Endothelial cell of umbilical vein (primary cell): Measurements from ENCODE around the gene CES4A. TPM values are rescaled to one million over a fixed set of nuclear protein-coding genes. Genes with fewer than 3 reads are reported as not detected.

Source experiments
- BruUV-seq: library from RNA; stranded (reverse); fragments of 400-500 nt; replicated peaks from 2 replicates; lab custom pipeline; 2021; lab: Mats Ljungman, UMichigan
- CTCF ChIA-PET: fragments of 300-600, 350-600 bp; sonication (Branson Sonifier 250); formaldehyde crosslinking; loops from one replicate; lab custom pipeline; 2021; ENCODE audit warnings: antibody characterized with exemption, inconsistent platforms; lab: Charles Lee
- POLR2A ChIA-PET: fragments of 300-600, 350-600 bp; sonication (Branson Sonifier 250); formaldehyde crosslinking; loops from one replicate; lab custom pipeline; 2021; ENCODE audit warnings: antibody characterized with exemption, inconsistent platforms; lab: Charles Lee
- DNase-seq: peaks from one replicate; pipeline ENCODE4 v3.0.0-alpha.2; 2011; ENCODE audit warnings: low read depth, low spot score
- FAIRE-seq: peaks from 2 replicates; lab custom pipeline; 2011; peaks lifted over from hg19 to GRCh38; lab: Jason Lieb, UNC
- H2AFZ ChIP-seq: 2 replicates; pipeline ENCODE4 v1.6.0; 2012; ENCODE audit warnings: low read depth, low read length, control low read depth, inconsistent platforms
- H3K27ac ChIP-seq: 2 replicates; pipeline ENCODE4 v1.5.1; 2011; ENCODE audit warnings: low read depth, mild to moderate bottlenecking, control low read depth, low read length, moderate library complexity; ENCODE audit not compliant: insufficient read depth
- H3K27me3 ChIP-seq, 2 experiments: 2 replicates each; pipeline versions ENCODE4 v1.6.0 to v1.6.1; 2011; ENCODE audit warnings: low read length in 2 of 2, mixed read lengths in 1 of 2; ENCODE audit not compliant: control insufficient read depth in 2 of 2, insufficient read depth in 2 of 2
- H3K36me3 ChIP-seq, 2 experiments: 2 replicates in 1 of 2; 3 replicates in 1 of 2; pipeline ENCODE4 v1.5.1; 2011; ENCODE audit warnings: low read length in 2 of 2, mild to moderate bottlenecking in 1 of 2, moderate library complexity in 1 of 2; ENCODE audit not compliant: control insufficient read depth in 2 of 2, insufficient read depth in 2 of 2; ENCODE audit errors: extremely low read depth in 1 of 2
- H3K4me1 ChIP-seq: 3 replicates; pipeline ENCODE4 v1.5.1; 2011; ENCODE audit warnings: mild to moderate bottlenecking, low read length; ENCODE audit not compliant: control insufficient read depth, insufficient read depth; ENCODE audit errors: extremely low read depth
- H3K4me2 ChIP-seq: 2 replicates; pipeline ENCODE4 v1.6.1; 2011; ENCODE audit warnings: low read length, control low read depth, mixed read lengths; ENCODE audit not compliant: insufficient read depth
- H3K4me3 ChIP-seq, 3 experiments: fragments of 200-600 bp in 1 of 3; sonication (generic), shearing (Covaris generic) in 1 of 3; replicated peaks in 1 of 3; 2 replicates each; pipeline ENCODE4 v1.5.1; 2011 to 2016; ENCODE audit warnings: control low read depth in 3 of 3, low read length in 3 of 3, mild to moderate bottlenecking in 2 of 3, inconsistent platforms in 1 of 3, low read depth in 1 of 3, moderate library complexity in 1 of 3; ENCODE audit not compliant: insufficient read depth in 1 of 3
- H3K79me2 ChIP-seq: 2 replicates; pipeline ENCODE4 v1.6.0; 2012; ENCODE audit warnings: low read length, inconsistent platforms; ENCODE audit not compliant: control insufficient read depth, insufficient read depth
- H3K9ac ChIP-seq: replicated peaks from 2 replicates; pipeline ENCODE3; 2011; ENCODE audit warnings: low read length, control low read depth; ENCODE audit not compliant: insufficient read depth; ENCODE audit errors: extremely low read depth
- H3K9me1 ChIP-seq: replicated peaks from 3 replicates; pipeline ENCODE4 v1.6.0; 2011; ENCODE audit warnings: mild to moderate bottlenecking, low read length; ENCODE audit not compliant: control insufficient read depth, insufficient read depth; ENCODE audit errors: extremely low read depth
- H3K9me3 ChIP-seq: replicated peaks from 2 replicates; pipeline ENCODE4 v1.5.1; 2012; ENCODE audit warnings: low read length, inconsistent platforms; ENCODE audit not compliant: control insufficient read depth, insufficient read depth
- H4K20me1 ChIP-seq: replicated peaks from 2 replicates; pipeline ENCODE3; 2011; ENCODE audit warnings: mild to moderate bottlenecking, low read length; ENCODE audit not compliant: control insufficient read depth, insufficient read depth; ENCODE audit errors: extremely low read depth
- CTCF ChIP-seq, 2 donors: IDR thresholded peaks; 1 replicate in 1 of 2; 2 replicates in 1 of 2; pipeline ENCODE4 v1.5.1; 2011; ENCODE audit warnings: low read length in 2 of 2, mild to moderate bottlenecking in 2 of 2, moderate library complexity in 2 of 2, control low read depth in 1 of 2, inconsistent platforms in 1 of 2, low read depth in 1 of 2; ENCODE audit not compliant: insufficient read depth in 1 of 2; ENCODE audit errors: extremely low read depth in 1 of 2
- EZH2 ChIP-seq: IDR thresholded peaks from 2 replicates; pipeline ENCODE4 v1.6.1; 2012; ENCODE audit warnings: borderline replicate concordance, low read depth, mild to moderate bottlenecking, moderate library complexity, low read length, inconsistent platforms; ENCODE audit not compliant: severe bottlenecking
- FOS ChIP-seq: IDR thresholded peaks from 2 replicates; pipeline ENCODE4 v1.6.1; 2011; ENCODE audit warnings: mild to moderate bottlenecking, low read length, moderate library complexity, borderline replicate concordance; ENCODE audit not compliant: insufficient read depth
- GATA2 ChIP-seq: IDR thresholded peaks from 2 replicates; pipeline ENCODE4 v1.7.0; 2011; ENCODE audit warnings: low read depth, mild to moderate bottlenecking, moderate library complexity, mixed read lengths, low read length; ENCODE audit not compliant: insufficient read length, insufficient read depth
- JUN ChIP-seq: IDR thresholded peaks from 2 replicates; pipeline ENCODE4 v1.6.1; 2011; ENCODE audit warnings: borderline replicate concordance, low read depth; ENCODE audit not compliant: insufficient read length, insufficient read depth
- MAX ChIP-seq: IDR thresholded peaks from 2 replicates; pipeline ENCODE4 v1.6.1; 2011; ENCODE audit not compliant: insufficient read depth, insufficient read length
- MYC ChIP-seq: IDR thresholded peaks from one replicate; pipeline ENCODE4 v1.6.1; 2011; ENCODE audit warnings: mild to moderate bottlenecking, low read depth, low read length
- POLR2A ChIP-seq: IDR thresholded peaks from 2 replicates; pipeline ENCODE4 v1.6.1; 2012; ENCODE audit warnings: low read depth, mild to moderate bottlenecking, control low read depth, low read length
- POLR2AphosphoS5 ChIP-seq: IDR thresholded peaks from 2 replicates; pipeline ENCODE4 v1.6.1; 2012; ENCODE audit warnings: low read depth, mild to moderate bottlenecking, control low read depth, low read length, moderate library complexity; ENCODE audit not compliant: insufficient read depth
- dilution Hi-C: fragments of 300-500 bp; cut with MboI; formaldehyde crosslinking; loops from one replicate; pipeline ENCODE4 v1.15.0; 2019; ENCODE audit warnings: low sequenced_read_pairs; ENCODE audit not compliant: extremely low pct_ligation_motif_present
- intact Hi-C: fragments of 100-400 bp; cut with micrococcal nuclease; formaldehyde crosslinking; loops from one replicate; pipeline ENCODE4 v1.10.0; 2022
- polyA plus RNA-seq, 4 experiments: library from polyadenylated mRNA; depleted of rRNA in 3 of 4; stranded (reverse) in 3 of 4; unstranded in 1 of 4; fragments of >200 nt; gene quantifications; 2 replicates each; pipeline versions ENCODE4 v1.2.1 to v1.2.3, GENCODE V29; 2011 to 2012; ENCODE audit warnings: missing spikeins in 1 of 4
- total RNA-seq: library from RNA; stranded (reverse); gene quantifications from 2 replicates; pipeline ENCODE4 v1.2.3, GENCODE V29; 2021

The CES4A gene
- total and polyA plus RNA-seq, 2 donors (not counting 3 experiments of a cell fraction or from before 2014, with no cell fraction given): 5.4 to 13.3 TPM

GRCh38 chr16:66950971-66951790, 37.2 kb upstream of the CES4A start:
- Histone ChIP-seq H3K79me2 (no peaks in the 10 kb centered on the region), H3K4me3 (no peak overlapping the region), H3K9me3 (no peaks in the 10 kb centered on the region), H3K4me2 (no peak overlapping the region), H4K20me1 (no peaks in the 10 kb centered on the region), H3K9me1 (no peaks in the 10 kb centered on the region), H3K36me3 (no peaks in the 10 kb centered on the region), H3K4me1 (peaks cover 12% of the 10 kb centered on the region), H2AFZ (no peak overlapping the region), H3K27me3 (peaks cover 4 to 10% of the 10 kb centered on the region in 2 experiments), H3K9ac (no peak overlapping the region), H3K27ac (no peak overlapping the region)
- no peak for TF ChIP-seq MAX
- no peak for TF ChIP-seq POLR2AphosphoS5
- no peak for TF ChIP-seq GATA2
- no peak for TF ChIP-seq CTCF (IDR thresholded peaks at IDR 0.05; ENCODE audit: extremely low read depth in 1 of 2, insufficient read depth in 1 of 2, low read depth in 1 of 2, low read length in 2 of 2)
- TF ChIP-seq POLR2A: no peak
- TF ChIP-seq MYC: no peak
- TF ChIP-seq EZH2: no peak
- TF ChIP-seq FOS: no peak
- no peak for TF ChIP-seq JUN
- FAIRE-seq (no peak), DNase-seq (no peak)
- dilution Hi-C loops (no loop called here), intact Hi-C loops (loop anchor here (10.0 kb wide), 1 partner anchor 444 kb away; the partner anchor contains the start of gene TPPP3)
- BruUV-seq: no TSS peak
- ChIA-PET POLR2A (no interaction called here), CTCF (interaction anchor here (1.0 to 3.8 kb wide), 4 partner anchors 10 to 203 kb away, joined by 3 to 55 read pairs (median 6); partner anchors contain the start of gene CES3)
